ENCODE measurements around the gene ZNF629.

- TF ChIP-seq POLR2A (IDR thresholded peaks at IDR 0.05; ENCODE audit: low read length) (no peak), GATA1 (IDR thresholded peaks at IDR 0.05; ENCODE audit: low read depth, low read length) (no peak)
Observed at GRCh38 chr16:30758988-30759491, 28.0 kb downstream of the ZNF629 start.
